Measurements from ENCODE around the gene NSD1.
"Not testable (repeated sequence)": the region's sequence is repeated elsewhere in the genome, so short reads cannot be mapped to it uniquely, and the experiment has no call there.

NSD1 gene

DNA sequence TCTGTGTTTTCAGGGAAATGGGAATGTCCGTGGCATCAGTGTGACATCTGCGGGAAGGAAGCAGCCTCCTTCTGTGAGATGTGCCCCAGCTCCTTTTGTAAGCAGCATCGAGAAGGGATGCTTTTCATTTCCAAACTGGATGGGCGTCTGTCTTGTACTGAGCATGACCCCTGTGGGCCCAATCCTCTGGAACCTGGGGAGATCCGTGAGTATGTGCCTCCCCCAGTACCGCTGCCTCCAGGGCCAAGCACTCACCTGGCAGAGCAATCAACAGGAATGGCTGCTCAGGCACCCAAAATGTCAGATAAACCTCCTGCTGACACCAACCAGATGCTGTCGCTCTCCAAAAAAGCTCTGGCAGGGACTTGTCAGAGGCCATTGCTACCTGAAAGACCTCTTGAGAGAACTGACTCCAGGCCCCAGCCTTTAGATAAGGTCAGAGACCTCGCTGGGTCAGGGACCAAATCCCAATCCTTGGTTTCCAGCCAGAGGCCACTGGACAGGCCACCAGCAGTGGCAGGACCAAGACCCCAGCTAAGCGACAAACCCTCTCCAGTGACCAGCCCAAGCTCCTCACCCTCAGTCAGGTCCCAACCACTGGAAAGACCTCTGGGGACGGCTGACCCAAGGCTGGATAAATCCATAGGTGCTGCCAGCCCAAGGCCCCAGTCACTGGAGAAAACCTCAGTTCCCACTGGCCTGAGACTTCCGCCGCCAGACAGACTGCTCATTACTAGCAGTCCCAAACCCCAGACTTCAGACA lies 160.4 kb downstream of the NSD1 start:
- no peak for DNase-seq

GRCh38 chr5:177294632-177295031 lies 161.1 kb downstream of the NSD1 start:
- no peak for DNase-seq

DNA sequence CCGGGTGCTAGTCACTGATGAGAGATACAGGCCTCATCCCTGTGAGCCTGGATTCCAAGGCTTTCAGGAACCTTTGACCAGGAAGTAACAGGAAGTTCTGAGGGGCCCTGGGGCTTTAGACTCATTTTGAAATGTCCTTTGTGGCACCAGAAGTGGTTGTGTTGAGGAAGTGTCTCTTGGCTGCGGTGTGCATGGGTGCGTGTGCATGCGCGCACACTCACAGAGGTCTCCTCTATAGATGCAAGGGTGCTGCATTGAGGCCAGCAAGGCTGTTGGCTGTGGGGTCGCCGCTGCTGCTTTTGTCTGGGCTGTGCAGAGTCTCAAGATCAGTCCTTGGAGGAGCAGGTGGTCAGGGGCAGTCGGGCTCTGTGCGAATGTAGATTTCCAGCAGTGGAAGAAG lies 162.4 kb downstream of the NSD1 start:
- no peak for DNase-seq

DNA sequence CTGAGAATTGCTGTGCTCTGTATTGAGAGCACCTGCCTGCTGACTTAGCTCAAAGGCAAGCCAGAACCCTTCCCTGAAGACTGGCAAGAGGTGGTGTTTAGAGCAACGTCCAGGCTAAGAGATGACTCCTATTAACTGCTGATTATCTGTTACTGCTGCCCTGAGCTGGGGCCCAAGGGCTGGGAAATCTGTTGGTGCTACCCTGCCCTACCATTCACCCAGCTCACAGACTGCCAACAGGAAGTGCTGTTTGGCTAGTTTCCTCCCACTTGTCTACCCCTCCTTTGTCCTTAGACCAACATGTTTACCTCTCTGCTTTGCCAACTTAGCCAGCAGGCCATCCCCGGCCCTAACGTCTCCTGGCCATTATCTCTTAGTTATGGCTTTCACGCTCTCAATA lies 163.0 kb downstream of the NSD1 start:
- no peak for DNase-seq

DNA sequence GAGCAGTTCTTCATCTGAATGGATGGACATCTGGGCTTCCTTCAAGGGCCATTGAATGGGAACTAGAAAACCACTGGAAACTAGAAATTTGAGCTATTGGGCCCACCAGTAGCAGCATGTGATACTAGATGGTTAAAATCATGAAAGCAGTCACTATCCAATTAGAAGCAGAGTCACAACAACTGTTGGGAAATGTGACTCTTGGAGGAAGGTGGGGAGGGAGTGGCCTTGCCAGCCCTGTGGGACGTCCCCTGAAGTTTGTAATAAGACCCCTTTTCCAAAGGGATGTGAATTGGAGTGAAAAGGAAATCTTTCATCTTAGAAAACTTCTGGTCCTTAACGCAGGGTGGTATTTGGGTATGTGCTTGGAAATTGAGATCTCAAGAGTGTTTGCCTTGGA lies 164.3 kb downstream of the NSD1 start:
- no peak for DNase-seq

DNA sequence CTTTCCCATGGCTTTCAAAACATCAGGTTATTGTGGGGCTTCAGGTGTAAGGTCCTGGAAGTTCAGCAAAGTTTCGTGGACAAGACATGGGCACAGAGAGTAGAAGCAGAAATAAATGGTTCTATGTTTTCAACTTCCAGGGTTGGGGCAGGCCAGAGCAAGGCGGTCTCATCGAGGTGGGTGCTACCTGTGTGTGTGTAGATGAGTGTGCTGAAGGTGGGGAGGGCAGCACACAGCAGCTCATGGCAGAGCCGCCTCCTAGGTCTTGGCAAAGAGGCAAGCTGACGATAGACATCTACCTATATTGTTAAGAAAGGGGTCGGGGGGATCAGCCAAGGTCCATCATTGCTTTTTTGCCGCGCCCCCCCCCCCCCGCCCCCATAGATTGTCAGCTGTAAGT lies 166.1 kb downstream of the NSD1 start:
- no peak for DNase-seq

DNA sequence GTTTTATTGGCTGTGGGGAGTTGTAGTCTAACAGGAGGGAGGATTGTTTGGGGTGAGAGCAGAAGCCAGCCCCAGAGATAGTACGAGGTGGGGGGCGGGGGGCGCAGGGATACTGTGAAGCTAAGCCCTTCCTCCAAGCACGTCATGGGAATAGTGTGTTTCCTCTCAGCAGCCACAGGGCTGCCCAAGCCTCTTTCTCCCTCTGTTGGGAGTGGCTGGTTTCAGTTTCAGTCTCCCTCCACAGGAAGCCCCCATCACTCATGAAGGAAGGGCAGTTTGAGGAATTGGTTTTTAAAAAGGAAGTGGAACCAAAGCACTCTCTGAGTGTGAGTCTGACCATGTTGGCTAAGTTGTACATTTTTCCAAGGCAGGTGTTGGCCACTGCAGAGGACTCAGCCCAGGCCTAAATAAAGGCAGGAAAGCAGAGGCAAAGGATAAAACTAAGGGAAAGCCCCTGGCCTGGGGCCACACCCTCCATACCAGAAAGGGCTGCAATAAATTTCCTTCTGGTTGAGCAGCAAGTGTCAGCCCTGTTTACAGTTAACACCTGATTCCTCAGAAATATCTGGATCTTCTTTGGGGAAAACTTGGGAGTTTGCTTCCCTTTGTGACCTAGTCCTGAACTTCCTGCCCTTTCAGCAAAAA lies 166.8 kb downstream of the NSD1 start:
- no peak for DNase-seq

DNA sequence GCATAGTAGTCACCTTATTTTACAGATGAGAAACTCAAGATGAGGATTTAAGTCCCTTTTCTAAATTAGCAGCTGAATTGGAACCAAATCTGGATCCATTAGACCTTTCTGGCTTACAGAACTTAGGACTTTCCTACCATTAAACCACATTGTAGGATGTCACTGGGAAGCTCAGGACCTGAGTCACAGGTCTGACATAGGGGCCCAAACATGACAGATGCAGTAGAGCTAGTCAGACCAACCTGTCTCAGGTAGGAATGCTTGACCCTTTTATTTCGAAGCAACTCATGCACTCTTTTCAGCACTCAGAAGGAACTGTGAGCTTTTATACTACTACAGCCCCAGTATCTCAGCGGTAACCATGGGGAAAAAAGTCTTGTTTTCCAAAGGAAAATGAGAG lies 167.4 kb downstream of the NSD1 start:
- DNase-seq, result no peak

DNA sequence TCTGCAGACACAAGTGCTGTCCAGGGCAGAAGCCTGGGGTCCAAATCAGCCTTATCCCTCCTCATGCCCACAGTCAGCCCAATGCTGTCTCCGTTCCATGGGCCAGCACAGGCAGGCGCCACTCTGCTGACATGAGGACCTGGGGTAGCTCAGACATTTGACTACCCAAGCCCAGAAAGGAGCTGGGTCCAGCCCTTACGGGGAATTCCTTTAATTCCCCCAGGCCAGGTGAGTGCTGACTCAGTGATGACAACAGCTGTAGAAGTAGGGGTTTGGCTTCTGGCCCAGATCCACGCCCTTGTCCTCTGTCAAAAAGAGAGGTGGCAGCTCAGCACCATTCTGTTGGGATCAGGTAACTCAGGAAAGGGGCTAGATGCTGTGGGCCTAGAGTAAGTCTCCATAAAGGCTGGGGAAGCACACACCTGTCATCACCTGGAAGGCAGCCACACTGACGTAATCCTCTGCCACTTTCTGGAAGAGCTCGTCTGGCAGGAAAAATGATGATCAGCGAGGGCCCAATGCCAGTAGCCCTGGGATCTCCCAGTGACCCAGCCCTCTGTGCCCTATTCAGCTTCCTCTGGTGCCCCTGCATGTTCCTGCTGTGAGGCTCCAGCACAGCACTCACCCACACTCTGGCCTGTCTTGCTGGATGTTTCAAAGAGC lies 168.1 kb downstream of the NSD1 start:
- DNase-seq, result no peak

GRCh38 chr5:177302354-177303110 lies 169.0 kb downstream of the NSD1 start:
- DNase-seq, result no peak

DNA sequence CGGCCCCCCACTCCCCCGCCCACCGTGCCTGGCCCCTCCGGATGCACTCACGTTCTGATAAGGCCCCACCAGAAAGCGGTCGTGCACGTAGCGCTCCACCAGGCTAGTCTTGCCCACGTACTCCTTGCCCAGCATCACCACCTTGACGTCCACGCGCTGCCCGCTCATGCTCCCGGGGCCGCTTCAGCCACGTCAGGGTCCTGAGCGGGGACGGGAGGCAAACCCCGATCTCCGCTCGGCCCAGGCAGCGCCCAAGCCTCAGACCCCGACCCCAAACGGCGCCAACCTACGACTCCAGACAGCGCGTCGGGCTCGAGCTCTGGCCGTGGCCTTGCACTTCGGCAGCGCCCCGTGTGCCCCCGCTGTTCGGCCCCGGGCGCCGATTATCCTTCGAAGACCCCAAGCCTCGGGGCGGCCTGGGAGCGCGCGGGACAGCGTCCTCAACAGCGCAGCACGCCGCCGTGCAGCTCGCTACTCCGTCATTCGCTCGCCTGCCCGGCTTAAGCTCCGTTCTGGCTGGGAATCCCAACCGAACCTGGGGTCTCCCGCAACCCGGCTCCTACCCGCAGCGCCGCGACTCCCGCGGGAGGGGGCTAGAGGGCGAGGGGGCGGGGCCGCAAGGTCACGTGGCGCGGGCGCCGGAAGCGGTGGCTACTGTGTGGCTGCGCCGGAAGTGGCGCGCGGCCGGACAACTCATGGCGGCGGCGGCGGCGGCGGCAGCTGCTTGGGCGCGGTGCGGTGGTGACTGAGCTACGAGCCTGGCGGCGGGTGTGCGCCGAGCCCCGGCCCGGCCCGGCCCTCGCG lies 169.8 kb downstream of the NSD1 start, which contains the start of the genes PRELID1 and RAB24:
Gene PRELID1 (plus strand): TSS at position 679 of the 804 bp plus-strand sequence. CDS start 187 bp downstream, outside the sequence.
Gene RAB24 (minus strand): TSS at position 599 of the 804 bp plus-strand sequence. CDS start 431 bp downstream, at position 168.
- peak; percentile 91 for DNase-seq

- no peak for DNase-seq
Observed at GRCh38 chr5:177303925-177304391, 170.4 kb downstream of the NSD1 start.

DNA sequence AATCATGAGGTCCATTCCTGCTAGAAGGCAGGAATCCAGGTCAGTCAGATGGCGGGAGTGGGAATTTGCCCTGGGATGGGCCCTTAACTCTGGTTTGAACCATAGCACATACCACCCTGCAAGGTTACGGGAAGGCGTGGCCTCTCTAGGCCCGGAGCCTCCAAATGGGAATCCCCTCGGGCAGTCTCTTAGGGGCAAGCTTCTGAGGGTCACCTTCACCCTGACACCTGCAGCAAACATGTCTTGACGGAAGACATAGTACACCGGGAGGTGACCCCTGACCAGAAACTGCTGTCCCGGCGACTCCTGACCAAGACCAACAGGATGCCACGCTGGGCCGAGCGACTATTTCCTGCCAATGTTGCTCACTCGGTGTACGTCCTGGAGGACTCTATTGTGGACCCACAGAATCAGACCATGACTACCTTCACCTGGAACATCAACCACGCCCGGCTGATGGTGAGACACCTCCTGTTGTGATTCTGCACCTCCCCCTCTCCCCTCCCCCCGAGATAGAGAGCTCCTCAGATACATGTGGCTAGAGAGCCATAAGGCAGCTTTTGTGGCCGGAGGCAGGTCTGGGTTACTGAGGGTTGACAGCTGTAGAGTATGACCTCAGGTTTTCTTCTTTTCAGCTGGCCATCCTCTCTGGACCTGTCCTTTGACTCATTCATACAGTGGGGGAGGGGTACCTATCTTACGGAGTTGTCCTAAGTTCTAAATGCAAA lies 171.0 kb downstream of the NSD1 start:
- DNase-seq, result no peak

GRCh38 chr5:177306103-177306640 lies 172.6 kb downstream of the NSD1 start:
- DNase-seq, result not testable (repeated sequence)

GRCh38 chr5:177306674-177307543 lies 173.3 kb downstream of the NSD1 start:
- DNase-seq, result no peak

GRCh38 chr5:177307544-177308363 lies 174.2 kb downstream of the NSD1 start:
- DNase-seq, result no peak

- no peak for DNase-seq
Observed at GRCh38 chr5:177308740-177309139, 175.2 kb downstream of the NSD1 start.

DNA sequence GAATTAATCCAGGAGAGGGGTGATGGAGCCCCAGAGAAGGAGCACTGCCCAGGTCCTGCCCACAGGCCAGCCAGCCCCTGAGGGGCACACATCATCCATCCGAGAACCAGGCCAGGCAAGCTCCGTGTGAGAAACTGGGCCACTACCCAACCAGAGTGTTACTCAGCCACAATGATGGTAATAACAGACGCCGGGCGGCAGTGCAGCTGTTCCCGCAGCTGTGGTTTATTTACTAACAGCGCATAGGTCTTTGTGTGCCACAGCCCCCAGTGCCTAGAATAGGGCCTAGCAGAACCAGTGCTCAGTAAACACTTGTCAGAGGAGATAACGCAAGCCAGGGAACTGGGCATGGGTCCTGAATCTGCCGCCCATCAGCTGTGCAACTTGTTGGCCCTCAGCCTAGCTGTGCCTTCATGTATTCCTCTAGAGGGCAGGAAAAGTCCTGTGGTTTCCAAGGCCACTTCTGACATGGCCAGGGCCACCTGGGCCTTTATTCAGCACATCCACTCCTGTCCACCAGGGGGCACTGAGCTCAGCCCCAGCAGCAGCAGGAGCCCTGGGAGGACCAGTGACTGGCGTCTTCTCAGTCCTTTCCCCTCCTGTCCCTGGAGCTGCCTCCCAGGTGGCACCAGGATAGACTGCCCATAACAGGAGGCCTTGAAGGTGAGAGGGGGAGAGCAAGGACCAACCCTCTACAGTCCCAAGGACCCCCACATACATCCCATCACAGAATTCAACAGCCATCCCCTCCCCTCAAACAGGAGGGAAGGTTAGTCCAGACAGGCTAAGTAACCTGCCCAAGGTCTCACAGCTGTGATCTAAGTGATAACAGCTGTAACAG lies 176.0 kb downstream of the NSD1 start:
- peak; percentile 70 for DNase-seq
